Pericardium fibroblast (primary cell): ENCODE measurements around the gene ORC2. TPM values are rescaled to one million over a fixed set of nuclear protein-coding genes. Genes with fewer than 3 reads are reported as not detected.

Experiments used
- total RNA-seq: library from RNA; depleted of rRNA; stranded (reverse); fragments of >200 nt; gene quantifications from 2 replicates; pipeline ENCODE4 v1.2.3, GENCODE V29; 2015

Gene ORC2
- 6.2 and 11.9 TPM in 2 replicates for total RNA-seq

GRCh38 chr2:200963124-200963917 lies at the start of gene ORC2:
Gene ORC2 (minus strand): TSS chr2:200963660. CDS start chr2:200958123, 5,537 bp downstream.

GRCh38 chr2:200888704-200889625 lies 74.5 kb downstream of the ORC2 start, which contains the start of the genes NIF3L1 and PPIL3:
Gene NIF3L1 (plus strand): TSS chr2:200889371. CDS start chr2:200891944, 2,573 bp downstream.
Gene PPIL3 (minus strand): TSS chr2:200889077. CDS start chr2:200887615, 1,462 bp downstream.

GRCh38 chr2:200864176-200865034 lies 99.1 kb downstream of the ORC2 start, which contains the start of gene CLK1:
Gene CLK1 (minus strand): TSS chr2:200864658. CDS start chr2:200861862, 2,796 bp downstream.

Other genes starting within 250 kb of the ORC2 start
- 288 and 396 TPM in 2 replicates for gene BZW1, start 151.8 kb downstream of the ORC2 start, total RNA-seq
- gene CLK1, start 99.0 kb downstream of the ORC2 start, total RNA-seq = 37.5 and 38.5 TPM in 2 replicates
- 13.8 and 20.1 TPM in 2 replicates for gene PPIL3, start 74.6 kb downstream of the ORC2 start, total RNA-seq
- 13.4 and 19.3 TPM in 2 replicates for gene NIF3L1, start 74.3 kb downstream of the ORC2 start, total RNA-seq
- gene HYCC2, start 108.0 kb upstream of the ORC2 start, total RNA-seq = 2.2 and 9.4 TPM in 2 replicates
- 48.8 and 55.9 TPM in 2 replicates for gene NDUFB3, start 108.3 kb upstream of the ORC2 start, total RNA-seq
- gene CFLAR, start 152.5 kb upstream of the ORC2 start, total RNA-seq = 21.2 and 34.2 TPM in 2 replicates
- 4.0 and 6.2 TPM in 2 replicates for gene CASP10, start 219.5 kb upstream of the ORC2 start, total RNA-seq